GM18870 (cell line): ENCODE data around the gene SLC6A6.

ENCODE experiments used
- ATAC-seq: cut with Tn5 transposase; IDR thresholded peaks from one replicate; pipeline ENCODE4 v1.9.1; 2021; ENCODE audit warnings: moderate library complexity; ENCODE audit not compliant: unreplicated experiment

The SLC6A6 gene

DNA sequence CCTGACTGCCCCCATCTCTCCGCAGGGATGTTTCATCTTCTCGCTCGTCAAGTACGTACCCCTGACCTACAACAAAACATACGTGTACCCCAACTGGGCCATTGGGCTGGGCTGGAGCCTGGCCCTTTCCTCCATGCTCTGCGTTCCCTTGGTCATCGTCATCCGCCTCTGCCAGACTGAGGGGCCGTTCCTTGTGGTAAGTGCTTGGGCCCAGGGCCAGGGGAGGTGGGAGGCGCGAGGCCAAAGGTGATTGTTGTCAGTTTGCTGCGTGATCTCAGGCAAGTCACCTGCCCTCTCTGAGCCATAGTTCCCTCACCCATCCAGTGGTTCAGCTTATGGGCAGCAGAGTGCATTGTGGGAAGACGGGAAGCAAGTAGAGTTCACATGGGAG lies 79.2 kb downstream of the SLC6A6 start:
- ATAC-seq, result no peak

DNA sequence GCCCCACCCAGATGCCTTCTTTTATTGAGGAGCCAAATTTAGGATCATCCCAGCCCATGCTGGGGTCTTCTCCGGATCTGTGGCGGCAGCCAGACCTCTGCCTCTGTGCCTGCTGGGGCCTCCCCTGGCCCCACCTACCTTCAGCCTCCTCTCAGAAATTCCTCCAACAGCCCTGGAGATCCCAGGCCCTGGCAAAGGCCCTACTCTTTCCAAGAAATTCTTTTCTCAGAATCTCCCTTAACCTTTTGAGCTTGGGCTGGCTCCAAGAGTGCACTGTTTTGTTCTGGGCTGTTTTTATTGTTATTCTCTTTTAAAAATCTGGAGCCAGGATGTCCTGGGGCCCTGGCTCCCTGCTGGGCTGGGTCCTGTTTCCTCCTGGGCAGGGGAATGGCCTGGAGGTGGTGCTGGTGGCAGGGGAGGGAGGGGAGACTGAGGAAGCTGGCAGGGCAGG lies 79.9 kb downstream of the SLC6A6 start:
- ATAC-seq, result no peak

DNA sequence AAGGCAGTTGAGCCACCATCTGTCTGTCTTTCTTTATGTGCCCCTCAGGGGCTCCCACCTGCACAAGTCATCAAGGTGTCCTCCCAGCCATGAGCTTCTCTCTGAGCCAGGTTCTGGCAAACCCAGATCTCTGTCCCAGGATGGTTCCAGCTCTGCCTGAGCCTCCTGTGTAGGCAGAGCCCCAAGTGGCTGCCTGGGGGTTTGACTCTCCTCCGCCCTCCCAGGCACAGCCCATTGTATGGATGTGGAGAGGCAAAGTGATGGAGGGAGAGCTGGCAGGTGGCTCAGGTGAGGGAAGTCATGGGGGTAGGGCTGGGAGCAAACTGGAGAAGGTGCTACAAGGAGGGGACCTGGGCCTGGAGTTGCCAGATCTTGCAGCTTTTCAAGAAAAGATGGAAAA lies 80.9 kb downstream of the SLC6A6 start:
- ATAC-seq, result no peak

DNA sequence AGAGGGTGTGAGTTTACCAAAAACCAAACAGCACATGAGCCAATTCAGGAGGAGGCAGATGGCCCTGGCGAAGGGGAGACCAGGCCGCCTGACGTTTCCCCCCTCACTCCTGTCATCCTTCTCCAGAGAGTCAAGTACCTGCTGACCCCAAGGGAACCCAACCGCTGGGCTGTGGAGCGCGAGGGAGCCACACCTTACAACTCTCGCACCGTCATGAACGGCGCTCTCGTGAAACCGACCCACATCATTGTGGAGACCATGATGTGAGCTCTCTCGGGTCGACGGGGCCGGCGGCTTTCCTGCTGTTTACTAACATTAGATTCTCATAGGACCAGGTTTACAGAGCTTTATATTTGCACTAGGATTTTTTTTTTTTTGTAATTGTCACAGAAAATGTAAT lies 82.3 kb downstream of the SLC6A6 start:
- no peak for ATAC-seq

DNA sequence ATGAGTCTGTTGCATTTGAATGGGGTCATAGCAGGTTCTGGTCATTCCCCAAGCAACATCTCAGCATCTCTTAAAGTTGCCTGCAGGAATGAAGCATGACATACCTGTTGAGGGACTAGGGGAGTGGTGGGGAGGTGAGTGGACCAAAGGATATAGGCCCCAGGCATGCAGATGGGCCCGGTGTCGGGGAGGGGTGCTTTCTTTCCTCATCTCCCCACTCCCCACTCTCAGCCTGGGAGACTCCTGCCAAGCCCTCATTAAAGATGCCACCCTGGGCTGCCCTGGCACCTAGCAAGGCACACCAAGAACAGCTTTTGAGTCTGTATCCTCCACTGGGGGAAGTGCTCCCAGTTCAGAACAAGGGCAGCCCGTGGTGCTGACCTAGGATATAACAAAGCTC lies 83.6 kb downstream of the SLC6A6 start:
- no peak for ATAC-seq

DNA sequence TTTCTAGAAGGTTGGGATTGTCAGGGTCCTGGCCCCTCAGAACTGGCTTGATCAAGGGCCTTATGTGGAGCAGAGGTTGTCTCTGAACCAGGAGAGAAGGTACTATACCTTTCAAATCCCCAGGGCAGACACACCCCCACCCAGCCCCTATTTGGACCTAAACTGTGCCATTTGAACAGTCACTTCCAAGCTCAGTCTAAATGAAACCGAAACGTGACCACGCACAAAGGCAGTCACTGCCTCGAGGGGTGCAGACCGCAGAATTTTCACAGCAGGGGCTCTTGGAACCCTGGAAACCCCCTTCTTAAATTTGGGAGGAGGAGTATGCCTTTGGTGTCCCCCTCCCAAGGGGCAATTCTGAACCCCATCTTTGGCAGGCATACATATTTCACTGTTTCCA lies 84.1 kb downstream of the SLC6A6 start:
- ATAC-seq, result no peak

DNA sequence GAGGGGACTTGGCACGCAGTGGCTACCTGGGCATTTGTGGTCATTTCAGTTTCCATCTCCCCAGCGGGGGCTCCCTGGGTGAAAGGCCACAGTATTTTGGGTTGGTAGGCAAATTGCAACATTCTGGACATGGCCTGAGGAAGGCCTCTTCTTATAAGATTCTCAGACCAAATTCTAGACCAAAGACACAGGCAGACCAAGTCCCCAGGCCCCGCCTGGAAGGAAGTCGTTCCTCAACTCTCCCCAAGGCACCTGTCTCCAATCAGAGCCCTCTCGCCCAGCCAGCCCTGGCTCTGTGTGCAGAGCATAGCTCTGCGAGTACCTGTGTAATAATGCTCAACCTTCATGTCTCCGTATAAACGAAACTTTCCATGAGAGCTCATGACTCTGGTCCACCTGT lies 84.7 kb downstream of the SLC6A6 start:
- ATAC-seq, result no peak

DNA sequence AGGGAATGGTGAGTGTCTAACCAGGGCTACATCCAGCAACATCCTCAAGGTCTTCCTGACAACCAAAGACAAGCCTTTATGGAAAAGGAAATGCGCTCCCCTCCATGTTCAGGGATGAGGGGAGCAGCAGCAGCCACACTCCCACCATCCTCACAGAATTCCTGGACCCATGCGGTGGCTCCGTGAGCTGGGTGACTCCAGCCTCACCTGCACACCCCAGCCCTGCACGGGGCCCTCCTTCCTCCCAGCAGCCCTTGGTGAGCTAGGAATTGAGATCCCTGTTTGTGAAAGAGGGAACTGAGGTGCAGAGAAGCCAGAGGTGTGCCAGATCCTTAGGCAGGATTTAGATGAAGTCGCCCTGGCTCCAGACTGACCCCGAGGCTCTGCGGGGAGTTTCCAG lies 85.4 kb downstream of the SLC6A6 start:
- no peak for ATAC-seq

DNA sequence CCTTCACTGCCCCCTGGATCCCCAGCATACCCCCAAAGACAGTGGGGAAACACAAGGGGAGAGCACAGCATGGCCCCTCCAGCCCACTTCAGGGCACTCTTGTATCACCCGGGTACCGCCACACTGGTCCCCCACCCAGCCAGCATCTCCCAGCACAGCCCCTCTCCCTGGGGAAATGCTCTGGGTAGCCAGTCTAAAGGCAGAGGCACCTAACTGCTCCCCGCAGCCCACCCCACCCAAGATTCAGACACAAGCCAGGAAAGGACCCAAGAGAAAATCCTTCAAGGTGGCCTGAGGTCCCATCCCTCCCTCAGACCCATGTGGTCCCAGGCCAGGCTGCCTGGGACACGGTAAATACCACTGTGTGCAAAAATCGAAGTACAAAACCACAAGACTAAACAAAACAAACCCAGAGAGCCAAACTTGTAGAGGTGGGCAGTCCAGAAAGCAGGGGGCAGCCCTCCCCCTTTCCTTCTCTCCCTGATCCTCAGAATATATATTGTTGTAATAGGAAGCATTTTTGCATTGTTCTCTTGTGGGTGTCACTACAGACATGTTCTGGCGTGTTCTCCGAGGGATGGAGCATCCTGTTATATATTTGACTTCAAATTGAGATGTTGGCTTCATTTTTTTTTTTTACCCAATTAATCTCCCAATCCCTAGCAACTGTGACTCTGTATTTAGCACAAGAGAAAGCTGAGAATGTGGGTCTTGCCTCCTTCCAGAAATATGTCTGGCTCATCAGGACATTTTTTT lies 86.1 kb downstream of the SLC6A6 start:
- ATAC-seq, result no peak

DNA sequence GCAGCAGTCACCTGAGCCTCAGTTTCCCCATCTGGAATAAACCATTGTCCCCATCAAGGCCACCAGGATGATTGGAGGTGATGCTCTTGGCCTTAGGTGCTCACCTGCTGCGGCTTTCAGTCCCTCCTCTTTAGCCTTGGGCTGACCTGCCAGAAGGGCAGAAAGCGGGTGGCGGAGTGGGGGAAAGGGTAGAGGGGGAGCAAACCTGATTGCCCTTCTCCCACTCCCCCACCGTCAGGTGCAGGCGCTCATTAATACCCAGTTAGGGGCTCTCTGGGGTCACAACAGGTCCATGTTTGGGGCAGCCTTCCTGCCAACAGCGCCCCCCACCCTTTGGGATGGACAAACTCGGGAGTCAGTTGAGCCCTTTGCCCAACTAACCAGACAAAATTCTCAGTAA lies 87.2 kb downstream of the SLC6A6 start:
- no peak for ATAC-seq

DNA sequence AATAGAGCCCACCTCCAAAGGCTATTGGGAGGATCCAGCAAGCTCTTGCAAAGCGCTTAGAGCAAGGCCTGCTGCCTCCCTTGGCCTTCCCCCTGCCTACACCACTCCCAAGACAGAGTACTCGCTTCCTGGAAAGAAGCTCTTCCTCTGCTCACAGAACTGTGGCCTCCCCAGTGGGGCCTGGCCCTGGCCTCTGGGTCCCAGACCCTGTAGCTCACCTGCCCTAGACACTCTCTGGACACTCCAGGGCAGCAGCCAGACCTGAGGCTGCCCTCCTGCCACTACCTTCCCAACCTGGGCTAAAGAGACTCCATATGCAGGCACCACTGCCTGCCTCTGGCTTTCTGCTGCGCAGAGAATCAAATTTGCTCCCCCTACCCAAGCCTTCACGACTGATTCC lies 87.8 kb downstream of the SLC6A6 start:
- ATAC-seq, result no peak

DNA sequence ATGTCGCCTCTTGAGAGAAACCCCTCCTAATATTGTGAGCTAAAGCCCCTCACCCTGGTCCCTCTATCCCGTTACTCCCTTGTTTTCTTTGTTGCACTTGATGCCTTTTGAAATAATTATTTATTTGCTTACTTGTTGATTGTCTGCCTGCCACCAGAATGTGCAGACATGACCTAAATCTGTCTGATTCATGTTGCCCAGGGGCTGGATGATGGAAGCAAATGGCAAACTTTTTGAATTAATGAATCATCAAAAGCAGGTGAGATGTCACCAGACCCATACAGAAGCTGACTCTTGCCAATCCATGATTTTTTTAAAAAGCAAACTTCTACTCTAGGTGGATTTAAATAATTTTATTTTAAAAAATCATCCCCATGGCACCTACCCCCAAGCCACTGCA lies 88.4 kb downstream of the SLC6A6 start:
- ATAC-seq, result no peak

DNA sequence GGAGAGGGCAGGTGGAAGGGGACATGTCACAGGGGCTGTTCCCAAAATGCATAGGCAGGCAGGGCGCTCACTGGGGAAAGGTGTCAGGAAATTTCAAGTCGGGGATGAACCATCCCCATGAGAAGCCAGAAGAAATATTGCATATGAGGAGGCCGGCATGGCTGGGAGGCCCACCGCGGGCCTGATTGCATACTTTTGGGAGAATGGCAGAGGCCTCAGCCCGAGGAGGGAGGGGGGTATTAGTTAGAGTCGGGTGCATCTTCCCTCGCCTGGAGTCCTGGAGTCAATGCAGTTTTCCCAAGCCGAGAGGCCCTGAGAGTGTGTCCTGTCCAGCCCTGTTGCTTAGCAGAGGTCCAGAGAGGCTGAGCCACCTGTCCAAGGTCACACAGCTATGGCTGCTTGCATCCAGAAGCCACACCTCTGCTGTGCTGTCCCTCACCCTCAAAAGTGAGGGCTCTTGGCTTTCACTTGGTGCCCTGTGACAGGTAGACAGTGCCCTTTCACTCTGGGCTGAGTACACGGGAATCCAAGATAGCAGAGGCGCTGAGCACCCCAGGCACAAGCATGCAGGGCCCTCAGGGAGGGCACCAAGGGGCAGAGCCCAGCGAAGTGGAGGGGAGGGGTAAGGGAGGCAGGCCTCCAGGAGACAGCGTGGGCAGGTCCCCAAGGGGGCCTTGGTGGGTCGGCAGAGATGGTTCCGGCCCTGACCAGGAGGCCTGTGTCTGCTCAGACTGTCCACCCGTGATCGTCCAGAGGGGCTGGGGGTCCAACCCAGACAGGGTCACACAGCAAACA lies 89.2 kb downstream of the SLC6A6 start:
- ATAC-seq, result no peak

DNA sequence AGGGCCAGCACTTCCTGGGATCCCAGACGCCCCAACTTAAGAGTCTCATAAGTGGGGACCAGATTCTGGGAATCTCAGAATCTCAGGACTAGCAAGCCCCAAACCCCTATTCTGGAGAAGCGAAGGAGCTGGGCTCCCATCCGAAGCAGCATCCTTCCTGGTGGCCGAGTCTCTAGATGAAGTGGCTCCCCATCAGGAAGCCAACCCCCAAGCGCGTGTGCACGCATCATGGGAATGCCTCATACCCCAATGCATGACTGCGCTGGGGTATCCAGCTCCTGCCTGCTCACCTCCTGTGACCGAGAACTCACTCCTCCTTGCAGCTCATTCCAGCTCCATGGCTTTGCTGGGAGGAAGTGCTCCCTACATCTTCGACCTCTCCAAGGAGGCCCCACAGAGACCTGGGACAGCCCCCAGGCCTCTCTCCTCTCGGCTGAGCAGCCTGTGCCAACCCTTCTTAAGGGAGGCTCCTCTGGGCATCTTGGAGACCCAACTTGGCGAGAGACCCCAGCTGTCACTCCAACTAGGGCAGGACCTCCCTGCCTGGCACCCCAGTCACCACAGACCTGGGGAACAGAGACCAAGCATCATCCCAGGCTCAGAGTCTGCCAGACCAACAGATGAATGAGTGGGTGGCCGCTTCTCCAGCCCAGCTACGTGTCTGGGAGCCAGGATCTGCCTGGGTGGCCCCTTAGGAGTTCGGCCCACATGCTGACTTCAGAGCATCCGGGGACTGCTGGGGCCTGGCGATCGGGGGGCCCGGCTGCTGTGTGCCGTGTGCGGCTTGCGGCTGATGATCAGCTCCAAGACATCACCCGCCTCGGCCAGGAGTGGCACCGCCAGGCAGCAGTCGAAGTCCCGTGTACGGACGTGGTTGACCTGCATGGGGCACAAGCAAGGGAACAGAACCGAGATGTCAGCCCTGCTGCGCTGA lies 90.8 kb downstream of the SLC6A6 start:
- ATAC-seq, result no peak

DNA sequence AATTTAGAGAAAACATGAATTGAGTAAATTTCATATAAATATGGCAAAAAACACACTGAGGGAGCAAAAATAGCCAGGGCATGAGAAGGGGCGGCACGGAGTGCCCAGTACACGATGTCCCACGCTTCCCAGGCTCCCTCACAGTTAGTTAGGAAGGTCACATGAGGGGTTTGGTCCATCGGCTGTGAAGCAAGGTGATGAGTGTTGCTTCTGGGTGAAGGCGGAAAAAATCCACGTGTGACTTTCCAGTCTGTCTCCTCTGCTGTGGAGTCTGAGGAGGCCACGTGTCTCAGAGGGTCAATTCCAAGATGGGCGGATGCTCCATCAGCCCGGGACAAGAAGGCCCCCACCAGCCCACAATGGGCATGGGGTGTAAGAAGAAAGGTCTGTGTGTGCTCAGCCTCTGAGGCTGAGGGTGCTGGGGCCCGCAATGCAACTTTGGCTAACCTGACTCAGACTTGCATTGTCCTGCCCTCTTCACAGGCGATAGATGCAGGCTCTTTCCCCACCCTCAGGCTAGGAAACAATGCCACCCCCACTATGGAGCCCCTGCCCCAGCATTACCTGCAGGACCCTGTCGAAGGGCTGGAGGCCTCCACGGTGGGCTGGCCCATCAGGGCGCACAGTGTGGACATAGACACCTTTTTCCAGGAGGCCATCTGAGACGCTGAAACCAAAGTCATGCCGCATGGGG lies 92.0 kb downstream of the SLC6A6 start:
- no peak for ATAC-seq

DNA sequence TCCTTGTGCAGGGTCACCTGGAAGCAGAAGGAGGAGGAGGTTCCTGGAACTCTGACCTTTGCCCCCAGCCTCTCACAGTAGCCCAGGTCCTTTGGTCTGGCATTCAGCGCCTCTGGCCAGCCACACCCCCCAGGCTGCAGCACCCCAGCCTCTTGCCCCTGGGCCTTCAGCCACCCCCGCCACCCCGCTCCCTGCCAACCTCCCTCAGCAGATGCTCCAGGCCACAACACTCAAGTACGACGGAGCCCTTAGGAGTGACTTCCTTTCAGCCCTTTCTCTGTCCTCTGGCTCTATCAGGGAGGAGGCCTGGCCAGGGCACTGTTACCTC lies 92.5 kb downstream of the SLC6A6 start:
- ATAC-seq, result no peak

DNA sequence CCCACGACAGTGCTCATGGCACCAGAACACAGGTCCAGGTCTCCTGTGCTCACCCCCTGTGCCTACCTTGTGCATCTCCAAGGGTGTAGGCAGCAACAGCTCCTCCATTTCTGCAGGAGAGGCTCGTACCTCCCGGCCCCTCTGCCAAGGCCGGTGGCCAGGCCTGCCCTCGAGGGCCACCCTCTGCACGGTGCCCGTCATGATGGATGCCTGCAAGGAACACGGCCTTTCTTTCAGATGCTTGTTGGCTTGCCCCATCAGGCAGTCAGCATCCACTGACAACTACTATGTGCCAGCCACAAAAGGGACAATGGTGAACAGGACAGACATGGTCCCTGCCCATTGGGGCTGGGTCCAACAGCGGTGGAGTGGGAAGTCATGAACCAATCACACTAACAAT lies 93.9 kb downstream of the SLC6A6 start:
- no peak for ATAC-seq

DNA sequence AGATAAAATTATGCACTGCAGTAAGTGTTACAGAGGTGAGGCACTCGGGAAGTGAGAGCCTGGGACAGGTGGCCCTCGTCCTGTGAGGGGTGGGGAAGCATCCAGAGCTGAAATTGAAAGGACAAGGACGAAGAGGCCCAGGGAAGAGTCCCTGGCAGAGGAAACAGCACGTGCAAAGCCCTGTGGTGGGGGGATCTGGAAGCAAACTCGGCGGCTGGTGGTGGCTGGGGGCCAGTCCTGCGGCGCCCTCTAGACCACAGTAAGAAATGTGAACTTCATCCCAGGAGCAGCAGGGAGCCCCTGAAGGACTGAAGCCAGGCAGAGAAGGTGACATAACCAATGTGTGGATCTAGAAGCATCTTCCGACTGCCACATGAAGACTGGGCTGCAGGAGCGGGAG lies 94.9 kb downstream of the SLC6A6 start:
- ATAC-seq, result no peak

DNA sequence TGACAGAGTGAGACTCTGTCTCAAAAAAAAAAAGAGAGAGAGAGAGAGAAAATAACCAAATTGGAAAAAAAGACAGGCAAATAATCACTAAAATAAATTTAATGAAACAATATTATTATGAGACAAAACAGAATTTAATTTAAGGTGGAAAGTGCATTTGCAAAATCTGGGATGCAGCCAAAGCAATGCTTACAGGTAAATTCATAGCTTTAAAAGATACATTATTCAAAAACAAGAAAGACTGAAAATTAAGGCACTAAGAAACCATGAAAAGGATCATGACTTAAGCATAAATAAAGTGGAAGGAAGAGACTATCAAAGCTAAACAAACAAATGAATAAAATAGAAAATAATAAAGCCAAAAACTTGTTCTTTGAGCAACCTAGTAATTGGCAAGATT lies 100.1 kb downstream of the SLC6A6 start:
- no peak for ATAC-seq

DNA sequence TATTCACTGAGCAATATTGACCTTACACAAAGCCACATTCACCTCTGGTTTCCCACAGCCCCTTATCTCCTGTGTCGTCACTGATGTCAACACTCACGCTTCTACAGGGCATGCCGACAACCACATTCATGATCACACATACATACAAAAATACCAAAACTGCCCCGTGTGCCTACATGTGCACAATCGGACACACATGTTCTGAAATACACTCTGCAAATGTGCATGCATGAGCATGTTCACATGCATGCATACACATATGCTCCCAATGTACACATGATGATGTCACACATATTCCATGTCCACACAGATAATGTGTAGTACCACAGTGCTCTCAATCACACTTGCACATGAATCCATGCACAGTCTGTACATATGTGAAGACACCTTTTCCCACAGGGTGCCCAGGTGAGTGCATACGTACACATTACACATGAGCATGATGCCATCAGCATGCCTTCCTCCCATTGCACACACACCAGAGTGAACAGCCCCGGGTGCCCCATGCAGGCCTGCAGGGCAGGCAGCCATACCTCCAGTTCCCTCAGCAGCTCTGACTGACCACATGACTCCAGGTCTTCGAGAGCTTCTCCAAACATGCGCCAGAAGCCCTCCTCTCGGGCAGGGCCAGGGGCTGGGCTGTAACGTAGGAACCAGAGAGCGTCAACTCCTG lies 100.8 kb downstream of the SLC6A6 start:
- no peak for ATAC-seq

DNA sequence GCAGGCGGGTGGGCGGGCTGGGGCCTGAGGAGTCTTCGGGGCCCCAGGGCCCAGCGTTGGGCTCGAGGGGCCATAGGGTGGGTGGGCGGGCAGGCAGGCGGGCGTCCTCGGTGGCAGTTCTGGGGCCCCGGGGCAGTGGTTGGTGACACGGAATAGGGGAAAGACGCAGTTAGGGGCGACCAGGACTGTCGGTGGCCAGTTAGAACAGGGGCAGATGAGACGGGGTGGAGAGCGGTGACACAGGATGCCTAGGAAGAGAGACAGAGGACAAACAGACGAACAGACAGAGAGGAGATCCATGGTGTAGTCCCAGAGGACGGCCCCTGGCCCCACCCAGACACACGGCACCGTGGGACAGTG lies 101.3 kb downstream of the SLC6A6 start:
- no peak for ATAC-seq
